HL-60 (cell line): ENCODE measurements around the gene ARID1A.
A peak's percentile ranks its signal among the peaks of the same experiment; 100 is the strongest.

Experiments used
- DNase-seq, 2 experiments: peaks; one replicate each; pipeline ENCODE4 v3.0.0-alpha.2; 2010 to 2020; ENCODE audit warnings: low read depth in 1 of 2, low spot score in 1 of 2
- H3K27ac ChIP-seq: fragments of 250-450 bp; sonication (Bioruptor Pico); replicated peaks from 2 replicates; pipeline ENCODE4 v1.5.1; 2020; ENCODE audit warnings: mild to moderate bottlenecking, moderate library complexity
- H3K27me3 ChIP-seq: fragments of 250-450 bp; sonication (Bioruptor Pico); 2 replicates; pipeline ENCODE4 v1.5.1; 2021; ENCODE audit warnings: mild to moderate bottlenecking, moderate library complexity; ENCODE audit not compliant: insufficient read depth, poor library complexity, severe bottlenecking
- H3K4me3 ChIP-seq: replicated peaks from 2 replicates; pipeline ENCODE4 v1.5.1; 2011; ENCODE audit warnings: mild to moderate bottlenecking, control low read depth, low read length; ENCODE audit not compliant: insufficient read depth
- CTCF ChIP-seq: IDR thresholded peaks from one replicate; pipeline ENCODE4 v1.5.1; 2011; ENCODE audit warnings: low read length, control low read depth, inconsistent platforms; ENCODE audit not compliant: insufficient read depth
- GABPA ChIP-seq: IDR thresholded peaks from 2 replicates; pipeline ENCODE4 v1.6.1; 2012; ENCODE audit warnings: low read depth
- POLR2AphosphoS5 ChIP-seq: IDR thresholded peaks from 2 replicates; pipeline ENCODE4 v1.6.1; 2012; ENCODE audit warnings: low read depth
- REST ChIP-seq: IDR thresholded peaks from 2 replicates; pipeline ENCODE4 v1.6.1; 2012; ENCODE audit warnings: low read depth; ENCODE audit not compliant: insufficient replicate concordance
- SPI1 ChIP-seq: IDR thresholded peaks from 2 replicates; pipeline ENCODE4 v1.6.1; 2012; ENCODE audit warnings: low read depth, mild to moderate bottlenecking, borderline replicate concordance

Gene ARID1A

GRCh38 chr1:26788515-26788785 lies 92.6 kb downstream of the ARID1A start:
- TF ChIP-seq SPI1 (no peak), POLR2AphosphoS5 (no peak), REST (no peak), GABPA (no peak), CTCF (no peak)
- DNase-seq = no peak
- peak overlapping the region; percentile 100 for H3K27ac ChIP-seq
- H3K27me3 ChIP-seq = no peaks in the 10 kb centered on the region
- H3K4me3 ChIP-seq = peak overlapping the region; percentile 68

- Histone ChIP-seq H3K27me3 (no peaks in the 10 kb centered on the region), H3K4me3 (peak overlapping the region; percentile 68), H3K27ac (peak overlapping the region; percentile 100)
- TF ChIP-seq CTCF (peak; percentile 80), GABPA (no peak), REST (no peak), POLR2AphosphoS5 (no peak), SPI1 (no peak)
- peak; percentile 62 to 92 for DNase-seq
Observed at GRCh38 chr1:26788836-26789611, 93.2 kb downstream of the ARID1A start.

GRCh38 chr1:26789612-26789865 lies 93.7 kb downstream of the ARID1A start:
- Histone ChIP-seq H3K27ac (peak overlapping the region; percentile 100), H3K4me3 (no peak overlapping the region), H3K27me3 (no peaks in the 10 kb centered on the region)
- no peak for DNase-seq
- TF ChIP-seq GABPA (no peak), POLR2AphosphoS5 (no peak)

GRCh38 chr1:26789931-26790330 lies 94.1 kb downstream of the ARID1A start:
- no peak for DNase-seq
- TF ChIP-seq SPI1 = no peak
- no peak for TF ChIP-seq POLR2AphosphoS5
- TF ChIP-seq CTCF = no peak
- no peak for TF ChIP-seq GABPA
- TF ChIP-seq REST = no peak
- Histone ChIP-seq H3K27me3 (no peaks in the 10 kb centered on the region), H3K4me3 (no peak overlapping the region), H3K27ac (peak overlapping the region; percentile 100)
